SU-DHL-6 (cell line): ENCODE results near the gene TNFRSF12A.

Experiments
- H2AFZ ChIP-seq: fragments of 200-600 bp; sonication (generic); 2 replicates; pipeline ENCODE4 v1.6.1; 2014; ENCODE audit warnings: low read depth, mild to moderate bottlenecking, moderate library complexity, mixed read lengths, antibody characterized with exemption, low read length; ENCODE audit not compliant: severe bottlenecking
- H3F3A ChIP-seq: fragments of 200-600 bp; shearing (Covaris generic); 2 replicates; pipeline ENCODE4 v1.6.0; 2016; ENCODE audit warnings: antibody characterized with exemption, mild to moderate bottlenecking; ENCODE audit not compliant: insufficient read depth
- H3K27ac ChIP-seq: fragments of 200-600 bp; sonication (generic); 2 replicates; pipeline ENCODE4 v1.5.1; 2016; ENCODE audit warnings: low read depth, mild to moderate bottlenecking, low read length, moderate library complexity, mixed read lengths
- H3K27me3 ChIP-seq: fragments of 200-600 bp; sonication (generic), shearing (Covaris generic); 2 replicates; pipeline ENCODE4 v1.6.0; 2014; ENCODE audit warnings: mild to moderate bottlenecking, low read length
- H3K36me3 ChIP-seq: fragments of 200-600 bp; sonication (generic); 2 replicates; pipeline ENCODE4 v1.6.1; 2014; ENCODE audit warnings: mild to moderate bottlenecking, low read length, mixed read lengths
- H3K4me2 ChIP-seq: fragments of 300-600, 200-600 bp; shearing (Covaris generic), sonication (generic); 2 replicates; pipeline ENCODE4 v1.6.0; 2014; ENCODE audit warnings: low read length, low read depth, mild to moderate bottlenecking; ENCODE audit not compliant: poor library complexity, severe bottlenecking
- H3K4me3 ChIP-seq: fragments of 200-600 bp; sonication (generic); 2 replicates; pipeline ENCODE4 v1.5.1; 2014; ENCODE audit warnings: antibody characterized with exemption, low read length, mild to moderate bottlenecking, mixed read lengths; ENCODE audit not compliant: insufficient read depth, poor library complexity, severe bottlenecking
- H3K79me2 ChIP-seq: fragments of 200-600 bp; sonication (generic); 2 replicates; pipeline ENCODE4 v1.6.1; 2014; ENCODE audit warnings: mild to moderate bottlenecking, low read length, moderate library complexity; ENCODE audit not compliant: insufficient read depth
- H3K9ac ChIP-seq: fragments of 200-600 bp; sonication (generic); 2 replicates; pipeline ENCODE4 v1.7.0; 2014; ENCODE audit warnings: mild to moderate bottlenecking, low read length
- H3K9me2 ChIP-seq: fragments of 200-600 bp; sonication (generic); replicated peaks from 2 replicates; pipeline ENCODE4 v1.6.1; 2014; ENCODE audit warnings: low read length; ENCODE audit not compliant: insufficient read depth
- H3K9me3 ChIP-seq: fragments of 200-600 bp; sonication (generic); 2 replicates; pipeline ENCODE4 v1.6.1; 2014; ENCODE audit warnings: low read length, mixed read lengths; ENCODE audit not compliant: insufficient read depth
- H4K20me1 ChIP-seq: fragments of 200-600 bp; sonication (generic); 2 replicates; pipeline ENCODE4 v1.6.1; 2014; ENCODE audit warnings: low read depth, mild to moderate bottlenecking, antibody characterized with exemption, low read length, moderate library complexity, mixed read lengths
- CTCF ChIP-seq: fragments of 200-600 bp; sonication (generic); IDR thresholded peaks from one replicate; pipeline ENCODE4 v1.5.1; 2017; ENCODE audit warnings: antibody characterized with exemption, mild to moderate bottlenecking, low read length, moderate library complexity; ENCODE audit not compliant: insufficient read depth, poor library complexity, severe bottlenecking
- EZH2phosphoT487 ChIP-seq: fragments of 200-600 bp; sonication (generic), shearing (Covaris generic); conservative IDR thresholded peaks from 2 replicates; pipeline ENCODE4 v1.6.1; 2018; ENCODE audit warnings: mild to moderate bottlenecking, antibody characterized with exemption, low read length, moderate library complexity, mixed read lengths

The TNFRSF12A gene

GRCh38 chr16:3063625-3064386, 43.6 kb downstream of the TNFRSF12A start:
- H3K79me2 ChIP-seq, result no peaks in the 10 kb centered on the region
- no peak overlapping the region for H2AFZ ChIP-seq
- no peaks in the 10 kb centered on the region for H3K27me3 ChIP-seq
- no peak overlapping the region for H3K27ac ChIP-seq
- no peaks in the 10 kb centered on the region for H4K20me1 ChIP-seq
- no peak for TF ChIP-seq EZH2phosphoT487
- no peak for TF ChIP-seq CTCF
- no peak overlapping the region for H3K9ac ChIP-seq
- 0 out of 2 replicates have a peak, but pooled peaks cover 4% of the 10 kb centered on the region for H3F3A ChIP-seq
- H3K9me2 ChIP-seq, result no peaks in the 10 kb centered on the region
- H3K36me3 ChIP-seq, result no peaks in the 10 kb centered on the region
- no peak overlapping the region for H3K4me3 ChIP-seq
- H3K9me3 ChIP-seq, result no peaks in the 10 kb centered on the region
- H3K4me2 ChIP-seq, result no peak overlapping the region

GRCh38 chr16:3065069-3065741, 45.0 kb downstream of the TNFRSF12A start, which contains the start of gene IL32:
Gene IL32, plus strand, starts transcription at chr16:3065640. Its CDS starts 172 bp downstream, at chr16:3065812.
- Histone ChIP-seq H3K9me2 (no peaks in the 10 kb centered on the region), H3K9me3 (no peaks in the 10 kb centered on the region), H4K20me1 (no peaks in the 10 kb centered on the region), H3K36me3 (no peaks in the 10 kb centered on the region), H2AFZ (no peak within 1 kb of the TSS), H3F3A (0 out of 2 replicates have a peak, but pooled peaks cover 4% of the 10 kb centered on the region), H3K4me3 (no peak within 1 kb of the TSS), H3K79me2 (no peaks in the 10 kb centered on the region), H3K27ac (no peak within 1 kb of the TSS), H3K4me2 (no peak within 1 kb of the TSS), H3K27me3 (no peaks in the 10 kb centered on the region), H3K9ac (no peak within 1 kb of the TSS)
- TF ChIP-seq CTCF (no peak), EZH2phosphoT487 (no peak)

- Histone ChIP-seq H3K9ac (no peak overlapping the region), H3K9me2 (no peaks in the 10 kb centered on the region), H3K36me3 (no peaks in the 10 kb centered on the region), H3K4me3 (no peak overlapping the region), H3K27ac (no peak overlapping the region), H3K27me3 (no peaks in the 10 kb centered on the region), H3K79me2 (no peaks in the 10 kb centered on the region), H3K4me2 (no peak overlapping the region), H2AFZ (no peak overlapping the region), H3F3A (0 out of 2 replicates have a peak, but pooled peaks cover 4% of the 10 kb centered on the region), H3K9me3 (no peaks in the 10 kb centered on the region), H4K20me1 (no peaks in the 10 kb centered on the region)
- no peak for TF ChIP-seq EZH2phosphoT487
- no peak for TF ChIP-seq CTCF
Measured at GRCh38 chr16:3065742-3066439, 45.7 kb downstream of the TNFRSF12A start.
